Right atrium auricular region (tissue), 2 donors: ENCODE results near the gene PCDHB14. TPM values are rescaled to one million over a fixed set of nuclear protein-coding genes. Genes with fewer than 3 reads are reported as not detected.
"Not testable (repeated sequence)": the region's sequence is repeated elsewhere in the genome, so short reads cannot be mapped to it uniquely, and the experiment has no call there.

ENCODE experiments used
- DNase-seq: peaks from one replicate; pipeline ENCODE4 v3.0.0-alpha.2; 2019; ENCODE audit warnings: low spot score
- H3K27ac ChIP-seq, 2 donors: fragments of 200-600 bp; sonication (generic); 1 replicate in 1 of 2; 2 replicates in 1 of 2; pipeline ENCODE4 v1.5.1; 2016 to 2019
- H3K27me3 ChIP-seq, 2 donors: fragments of 200-600 bp; sonication (generic); one replicate each; pipeline versions ENCODE4 v1.5.1 to v1.6.0; 2017 to 2019
- H3K36me3 ChIP-seq: fragments of 200-600 bp; sonication (generic); one replicate; pipeline ENCODE4 v1.5.1; 2016
- H3K4me1 ChIP-seq, 2 donors: fragments of 200-600 bp; sonication (generic); one replicate each; pipeline versions ENCODE4 v1.5.1 to v1.6.0; 2017 to 2019
- H3K4me3 ChIP-seq, 2 donors: fragments of 200-600 bp; sonication (generic); 1 replicate in 1 of 2; 2 replicates in 1 of 2; pipeline ENCODE4 v1.5.1; 2017 to 2019; ENCODE audit warnings: mild to moderate bottlenecking in 1 of 2, moderate library complexity in 1 of 2
- H3K9me3 ChIP-seq, 2 donors: fragments of 200-600 bp; sonication (generic); one replicate each; pipeline ENCODE4 v1.5.1; 2019
- total RNA-seq, 2 donors: library from RNA; depleted of rRNA; stranded (reverse); fragments of >200 nt; gene quantifications; one replicate each; pipeline ENCODE4 v1.1.0, GENCODE V29; 2016
- TF ChIP-seq, protein P1 (sequence below), 2 donors: fragments of 200-600 bp; sonication (generic); IDR thresholded peaks; one replicate each; pipeline ENCODE4 v1.5.1; 2019; ENCODE audit warnings: antibody characterized with exemption in 2 of 2

PCDHB14 gene
- total RNA-seq, 2 donors from 2014 or later = 4.3 to 5.1 TPM

DNA sequence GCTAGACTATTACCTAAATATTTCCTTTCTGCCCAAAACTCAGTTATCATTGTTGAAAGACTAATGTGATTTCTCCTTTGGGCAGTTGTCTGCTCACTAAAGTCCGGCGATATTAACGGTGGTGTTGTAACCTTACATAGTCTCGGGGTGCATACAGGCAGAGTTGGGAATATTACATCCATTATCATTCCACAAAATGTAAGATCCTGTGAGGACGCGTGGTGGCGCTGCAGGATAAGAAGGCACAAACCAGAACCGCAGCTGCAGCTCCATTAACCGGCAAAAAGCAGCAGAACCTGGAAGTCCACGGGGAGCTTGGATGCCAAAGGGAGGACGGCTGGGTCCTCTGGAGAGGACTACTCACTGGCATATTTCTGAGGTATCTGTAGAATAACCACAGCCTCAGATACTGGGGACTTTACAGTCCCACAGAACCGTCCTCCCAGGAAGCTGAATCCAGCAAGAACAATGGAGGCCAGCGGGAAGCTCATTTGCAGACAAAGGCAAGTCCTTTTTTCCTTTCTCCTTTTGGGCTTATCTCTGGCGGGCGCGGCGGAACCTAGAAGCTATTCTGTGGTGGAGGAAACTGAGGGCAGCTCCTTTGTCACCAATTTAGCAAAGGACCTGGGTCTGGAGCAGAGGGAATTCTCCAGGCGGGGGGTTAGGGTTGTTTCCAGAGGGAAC lies 9.3 kb upstream of the PCDHB14 start, which contains the start of gene PCDHB13:
TSS of gene PCDHB13 (plus strand) at position 264 of the 684 bp plus-strand sequence. CDS start at position 469, 205 bp downstream.
- not testable (repeated sequence) for H3K27ac ChIP-seq, H3K36me3 ChIP-seq, H3K27me3 ChIP-seq, H3K4me1 ChIP-seq
- peak; percentile 66 for DNase-seq
- Histone ChIP-seq H3K4me3 (peak within 1 kb of the TSS; percentile 1 to 37), H3K9me3 (peaks cover 6 to 86% of the 10 kb centered on the region in 2 donors)
- TF ChIP-seq, protein P1, sequence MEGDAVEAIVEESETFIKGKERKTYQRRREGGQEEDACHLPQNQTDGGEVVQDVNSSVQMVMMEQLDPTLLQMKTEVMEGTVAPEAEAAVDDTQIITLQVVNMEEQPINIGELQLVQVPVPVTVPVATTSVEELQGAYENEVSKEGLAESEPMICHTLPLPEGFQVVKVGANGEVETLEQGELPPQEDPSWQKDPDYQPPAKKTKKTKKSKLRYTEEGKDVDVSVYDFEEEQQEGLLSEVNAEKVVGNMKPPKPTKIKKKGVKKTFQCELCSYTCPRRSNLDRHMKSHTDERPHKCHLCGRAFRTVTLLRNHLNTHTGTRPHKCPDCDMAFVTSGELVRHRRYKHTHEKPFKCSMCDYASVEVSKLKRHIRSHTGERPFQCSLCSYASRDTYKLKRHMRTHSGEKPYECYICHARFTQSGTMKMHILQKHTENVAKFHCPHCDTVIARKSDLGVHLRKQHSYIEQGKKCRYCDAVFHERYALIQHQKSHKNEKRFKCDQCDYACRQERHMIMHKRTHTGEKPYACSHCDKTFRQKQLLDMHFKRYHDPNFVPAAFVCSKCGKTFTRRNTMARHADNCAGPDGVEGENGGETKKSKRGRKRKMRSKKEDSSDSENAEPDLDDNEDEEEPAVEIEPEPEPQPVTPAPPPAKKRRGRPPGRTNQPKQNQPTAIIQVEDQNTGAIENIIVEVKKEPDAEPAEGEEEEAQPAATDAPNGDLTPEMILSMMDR (IDR thresholded peaks at IDR 0.05) = peak in 1 of 2 donors; percentile 65

DNA sequence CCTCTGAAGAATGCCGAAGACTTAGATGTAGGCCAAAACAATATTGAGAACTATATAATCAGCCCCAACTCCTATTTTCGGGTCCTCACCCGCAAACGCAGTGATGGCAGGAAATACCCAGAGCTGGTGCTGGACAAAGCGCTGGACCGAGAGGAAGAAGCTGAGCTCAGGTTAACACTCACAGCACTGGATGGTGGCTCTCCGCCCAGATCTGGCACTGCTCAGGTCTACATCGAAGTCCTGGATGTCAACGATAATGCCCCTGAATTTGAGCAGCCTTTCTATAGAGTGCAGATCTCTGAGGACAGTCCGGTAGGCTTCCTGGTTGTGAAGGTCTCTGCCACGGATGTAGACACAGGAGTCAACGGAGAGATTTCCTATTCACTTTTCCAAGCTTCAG lies 8.6 kb upstream of the PCDHB14 start:
- DNase-seq, H3K27me3 ChIP-seq, H3K4me3 ChIP-seq, H3K27ac ChIP-seq, H3K4me1 ChIP-seq, H3K36me3 ChIP-seq: not testable (repeated sequence)
- peaks cover 3 to 86% of the 10 kb centered on the region in 2 donors for H3K9me3 ChIP-seq

DNA sequence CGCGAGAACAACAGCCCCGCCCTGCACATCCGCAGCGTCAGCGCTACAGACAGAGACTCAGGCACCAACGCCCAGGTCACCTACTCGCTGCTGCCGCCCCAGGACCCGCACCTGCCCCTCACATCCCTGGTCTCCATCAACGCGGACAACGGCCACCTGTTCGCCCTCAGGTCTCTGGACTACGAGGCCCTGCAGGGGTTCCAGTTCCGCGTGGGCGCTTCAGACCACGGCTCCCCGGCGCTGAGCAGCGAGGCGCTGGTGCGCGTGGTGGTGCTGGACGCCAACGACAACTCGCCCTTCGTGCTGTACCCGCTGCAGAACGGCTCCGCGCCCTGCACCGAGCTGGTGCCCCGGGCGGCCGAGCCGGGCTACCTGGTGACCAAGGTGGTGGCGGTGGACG lies 7.6 kb upstream of the PCDHB14 start:
- H3K27ac ChIP-seq, DNase-seq: not testable (repeated sequence)
- H3K9me3 ChIP-seq = peaks cover 3 to 87% of the 10 kb centered on the region in 2 donors

DNA sequence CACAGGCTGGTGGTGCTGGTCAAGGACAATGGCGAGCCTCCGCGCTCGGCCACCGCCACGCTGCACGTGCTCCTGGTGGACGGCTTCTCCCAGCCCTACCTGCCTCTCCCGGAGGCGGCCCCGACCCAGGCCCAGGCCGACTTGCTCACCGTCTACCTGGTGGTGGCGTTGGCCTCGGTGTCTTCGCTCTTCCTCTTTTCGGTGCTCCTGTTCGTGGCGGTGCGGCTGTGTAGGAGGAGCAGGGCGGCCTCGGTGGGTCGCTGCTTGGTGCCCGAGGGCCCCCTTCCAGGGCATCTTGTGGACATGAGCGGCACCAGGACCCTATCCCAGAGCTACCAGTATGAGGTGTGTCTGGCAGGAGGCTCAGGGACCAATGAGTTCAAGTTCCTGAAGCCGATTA lies 7.1 kb upstream of the PCDHB14 start:
- not testable (repeated sequence) for H3K27ac ChIP-seq, H3K4me3 ChIP-seq, DNase-seq, H3K27me3 ChIP-seq, H3K4me1 ChIP-seq, H3K36me3 ChIP-seq
- H3K9me3 ChIP-seq = peaks cover 3 to 89% of the 10 kb centered on the region in 2 donors

More for the DNA sequence above, 7.6 kb upstream of the PCDHB14 start:
- not testable (repeated sequence) for H3K36me3 ChIP-seq, H3K4me3 ChIP-seq, H3K4me1 ChIP-seq, H3K27me3 ChIP-seq

DNA sequence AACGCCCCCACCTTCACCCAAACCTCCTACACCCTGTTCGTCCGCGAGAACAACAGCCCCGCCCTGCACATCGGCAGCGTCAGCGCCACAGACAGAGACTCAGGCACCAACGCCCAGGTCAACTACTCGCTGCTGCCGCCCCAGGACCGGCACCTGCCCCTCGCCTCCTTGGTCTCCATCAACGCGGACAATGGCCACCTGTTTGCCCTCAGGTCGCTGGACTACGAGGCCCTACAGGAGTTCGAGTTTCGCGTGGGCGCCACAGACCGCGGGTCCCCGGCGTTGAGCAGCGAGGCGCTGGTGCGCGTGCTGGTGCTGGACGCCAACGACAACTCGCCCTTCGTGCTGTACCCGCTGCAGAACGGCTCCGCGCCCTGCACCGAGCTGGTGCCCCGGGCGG lies 1.7 kb downstream of the PCDHB14 start:
- not testable (repeated sequence) for DNase-seq, H3K27me3 ChIP-seq, H3K36me3 ChIP-seq, H3K27ac ChIP-seq, H3K4me1 ChIP-seq, H3K4me3 ChIP-seq
- H3K9me3 ChIP-seq = peaks cover 24 to 87% of the 10 kb centered on the region in 2 donors

DNA sequence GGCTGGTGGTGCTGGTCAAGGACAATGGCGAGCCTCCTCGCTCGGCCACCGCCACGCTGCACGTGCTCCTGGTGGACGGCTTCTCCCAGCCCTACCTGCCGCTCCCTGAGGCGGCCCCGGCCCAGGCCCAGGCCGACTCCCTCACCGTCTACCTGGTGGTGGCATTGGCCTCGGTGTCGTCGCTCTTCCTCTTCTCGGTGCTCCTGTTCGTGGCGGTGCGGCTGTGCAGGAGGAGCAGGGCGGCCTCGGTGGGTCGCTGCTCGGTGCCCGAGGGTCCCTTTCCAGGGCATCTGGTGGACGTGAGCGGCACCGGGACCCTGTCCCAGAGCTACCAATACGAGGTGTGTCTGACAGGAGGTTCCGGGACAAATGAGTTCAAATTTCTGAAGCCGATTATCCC lies 2.3 kb downstream of the PCDHB14 start:
- not testable (repeated sequence) for H3K36me3 ChIP-seq, H3K27me3 ChIP-seq, H3K27ac ChIP-seq, H3K4me1 ChIP-seq, H3K4me3 ChIP-seq, DNase-seq
- peaks cover 24 to 86% of the 10 kb centered on the region in 2 donors for H3K9me3 ChIP-seq

DNA sequence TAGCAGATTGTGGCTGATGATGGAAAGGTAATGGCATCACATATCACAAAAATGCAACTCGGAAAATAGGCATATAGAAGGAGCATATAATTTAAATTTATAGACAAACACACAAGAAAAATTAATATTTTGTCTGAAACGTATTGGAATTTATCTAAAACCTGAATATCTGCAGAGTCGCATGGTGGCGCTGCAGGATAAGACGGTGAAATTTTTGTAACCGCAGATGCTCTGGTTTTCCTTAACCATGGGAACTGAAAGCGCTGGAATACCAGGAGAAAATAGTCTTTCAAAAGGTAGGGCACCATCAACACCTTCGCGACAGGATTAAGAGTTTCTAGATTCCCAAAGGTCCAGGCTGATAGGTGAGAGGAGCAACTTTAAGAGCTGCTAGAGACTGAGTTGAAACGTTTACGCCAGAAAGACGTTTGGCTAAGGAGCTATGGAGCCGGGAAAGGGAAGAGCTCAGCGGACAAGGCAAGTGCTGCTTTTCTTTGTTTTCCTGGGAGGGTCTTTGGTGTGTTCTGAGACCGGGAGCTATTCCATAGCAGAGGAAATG lies 11.0 kb downstream of the PCDHB14 start:
- Histone ChIP-seq H3K27ac (no peak overlapping the region), H3K4me1 (no peaks in the 10 kb centered on the region), H3K27me3 (no peaks in the 10 kb centered on the region), H3K4me3 (no peak overlapping the region), H3K9me3 (peaks cover 10 to 92% of the 10 kb centered on the region in 2 donors), H3K36me3 (no peaks in the 10 kb centered on the region)
- TF ChIP-seq, protein P1 (IDR thresholded peaks at IDR 0.05) = no peak
- no peak for DNase-seq

DNA sequence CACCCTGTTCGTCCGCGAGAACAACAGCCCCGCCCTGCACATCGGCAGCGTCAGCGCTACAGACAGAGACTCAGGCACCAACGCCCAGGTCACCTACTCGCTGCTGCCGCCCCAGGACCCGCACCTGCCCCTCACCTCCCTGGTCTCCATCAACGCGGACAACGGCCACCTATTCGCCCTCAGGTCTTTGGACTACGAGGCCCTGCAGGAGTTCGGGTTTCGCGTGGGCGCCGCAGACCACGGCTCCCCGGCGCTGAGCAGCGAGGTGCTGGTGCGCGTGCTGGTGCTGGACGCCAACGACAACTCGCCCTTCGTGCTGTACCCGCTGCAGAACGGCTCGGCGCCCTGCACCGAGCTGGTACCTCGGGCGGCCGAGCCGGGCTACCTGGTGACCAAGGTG lies 12.8 kb downstream of the PCDHB14 start:
- peaks cover 10 to 100% of the 10 kb centered on the region in 2 donors for H3K9me3 ChIP-seq
- not testable (repeated sequence) for H3K27me3 ChIP-seq, H3K4me3 ChIP-seq

More for the DNA sequence above, 12.8 kb downstream of the PCDHB14 start:
- not testable (repeated sequence) for H3K4me1 ChIP-seq, H3K36me3 ChIP-seq, H3K27ac ChIP-seq, DNase-seq
